Measurements from ENCODE around the gene NKIRAS2. TPM values are rescaled to one million over a fixed set of nuclear protein-coding genes. Genes with fewer than 3 reads are reported as not detected.
"Not testable (repeated sequence)": the region's sequence is repeated elsewhere in the genome, so short reads cannot be mapped to it uniquely, and the experiment has no call there.

NKIRAS2 gene
- polyA plus RNA-seq, 1 donor from 2014 or later, result 60.2 TPM

GRCh38 chr17:42010898-42011516 is 8.9 kb upstream of the NKIRAS2 start:
- H3K9ac ChIP-seq (ENCODE audit: low read length), result no peak overlapping the region
- H2AFZ ChIP-seq (ENCODE audit: low read depth, low read length), result no peak overlapping the region
- H3K79me2 ChIP-seq (replicated peaks; ENCODE audit: insufficient read depth, low read length), result peaks cover 73% of the 10 kb centered on the region
- H3K9me2 ChIP-seq (ENCODE audit: insufficient read depth, low read length), result no peaks in the 10 kb centered on the region
- TF ChIP-seq REST (IDR thresholded peaks at IDR 0.05; ENCODE audit: borderline replicate concordance) (no peak), SMC3 (conservative IDR thresholded peaks at IDR 0.05; ENCODE audit: poor library complexity) (no peak), EZH2 (IDR thresholded peaks at IDR 0.05; ENCODE audit: borderline replicate concordance, insufficient read depth, low read length, poor library complexity, severe bottlenecking) (no peak), POLR2AphosphoS5 (IDR thresholded peaks at IDR 0.05) (no peak), RAD21 (conservative IDR thresholded peaks at IDR 0.05) (no peak)
- no peak overlapping the region for H3K4me2 ChIP-seq (ENCODE audit: low read length)
- H3K36me3 ChIP-seq (ENCODE audit: insufficient read depth, low read length), result no peaks in the 10 kb centered on the region
- no peaks in the 10 kb centered on the region for H3F3A ChIP-seq (ENCODE audit: insufficient read depth, low read length, poor library complexity, severe bottlenecking)
- no peaks in the 10 kb centered on the region for H3K27me3 ChIP-seq (ENCODE audit: insufficient read depth, low read depth, low read length)
- no peak overlapping the region for H3K27ac ChIP-seq (ENCODE audit: low read length)
- H3K9me3 ChIP-seq (ENCODE audit: low read length), result no peaks in the 10 kb centered on the region
- H4K20me1 ChIP-seq (ENCODE audit: insufficient read depth), result no peaks in the 10 kb centered on the region
- no peak overlapping the region for H3K4me3 ChIP-seq (ENCODE audit: low read length)

- H2AFZ ChIP-seq (ENCODE audit: low read depth, low read length); H3K27me3 ChIP-seq (ENCODE audit: insufficient read depth, low read depth, low read length); H3K9me3 ChIP-seq (ENCODE audit: low read length); H3K36me3 ChIP-seq (ENCODE audit: insufficient read depth, low read length); H3K27ac ChIP-seq (ENCODE audit: low read length); H4K20me1 ChIP-seq (ENCODE audit: insufficient read depth); H3K4me3 ChIP-seq (ENCODE audit: low read length); H3K4me2 ChIP-seq (ENCODE audit: low read length); H3K9me2 ChIP-seq (ENCODE audit: insufficient read depth, low read length); H3K9ac ChIP-seq (ENCODE audit: low read length); H3F3A ChIP-seq (ENCODE audit: insufficient read depth, low read length, poor library complexity, severe bottlenecking): not testable (repeated sequence)
- peaks cover 77% of the 10 kb centered on the region for H3K79me2 ChIP-seq (replicated peaks; ENCODE audit: insufficient read depth, low read length)
Observed at GRCh38 chr17:42012363-42012762, 7.5 kb upstream of the NKIRAS2 start.

- not testable (repeated sequence) for H3K9me2 ChIP-seq (ENCODE audit: insufficient read depth, low read length); H3K4me3 ChIP-seq (ENCODE audit: low read length); H3K27ac ChIP-seq (ENCODE audit: low read length); H4K20me1 ChIP-seq (ENCODE audit: insufficient read depth); H3F3A ChIP-seq (ENCODE audit: insufficient read depth, low read length, poor library complexity, severe bottlenecking); H2AFZ ChIP-seq (ENCODE audit: low read depth, low read length); H3K9ac ChIP-seq (ENCODE audit: low read length); H3K9me3 ChIP-seq (ENCODE audit: low read length); H3K36me3 ChIP-seq (ENCODE audit: insufficient read depth, low read length); H3K4me2 ChIP-seq (ENCODE audit: low read length); H3K27me3 ChIP-seq (ENCODE audit: insufficient read depth, low read depth, low read length)
- peaks cover 75% of the 10 kb centered on the region for H3K79me2 ChIP-seq (replicated peaks; ENCODE audit: insufficient read depth, low read length)
Observed at GRCh38 chr17:42013740-42014139, 6.2 kb upstream of the NKIRAS2 start.

- no peaks in the 10 kb centered on the region for H3K9me2 ChIP-seq (ENCODE audit: insufficient read depth, low read length)
- no peaks in the 10 kb centered on the region for H3F3A ChIP-seq (ENCODE audit: insufficient read depth, low read length, poor library complexity, severe bottlenecking)
- peak overlapping the region; percentile 98 for H3K27ac ChIP-seq (ENCODE audit: low read length)
- no peaks in the 10 kb centered on the region for H4K20me1 ChIP-seq (ENCODE audit: insufficient read depth)
- peaks cover 72% of the 10 kb centered on the region for H3K79me2 ChIP-seq (replicated peaks; ENCODE audit: insufficient read depth, low read length)
- peak overlapping the region; percentile 82 for H3K4me3 ChIP-seq (ENCODE audit: low read length)
- peak overlapping the region; percentile 82 for H2AFZ ChIP-seq (ENCODE audit: low read depth, low read length)
- no peak for TF ChIP-seq RAD21 (conservative IDR thresholded peaks at IDR 0.05)
- TF ChIP-seq POLR2AphosphoS5 (IDR thresholded peaks at IDR 0.05), result no peak
- TF ChIP-seq EP300 (conservative IDR thresholded peaks at IDR 0.05; ENCODE audit: poor library complexity, severe bottlenecking), result no peak
- no peak for TF ChIP-seq TAF1 (IDR thresholded peaks at IDR 0.05; ENCODE audit: low read depth)
- TF ChIP-seq SMC3 (conservative IDR thresholded peaks at IDR 0.05; ENCODE audit: poor library complexity), result no peak
- no peak for TF ChIP-seq MXI1 (conservative IDR thresholded peaks at IDR 0.05; ENCODE audit: poor library complexity, severe bottlenecking)
- no peak for TF ChIP-seq CTCF (IDR thresholded peaks at IDR 0.05; ENCODE audit: poor library complexity, severe bottlenecking)
- no peak for TF ChIP-seq REST (IDR thresholded peaks at IDR 0.05; ENCODE audit: borderline replicate concordance)
- TF ChIP-seq EZH2 (IDR thresholded peaks at IDR 0.05; ENCODE audit: borderline replicate concordance, insufficient read depth, low read length, poor library complexity, severe bottlenecking), result no peak
- H3K27me3 ChIP-seq (ENCODE audit: insufficient read depth, low read depth, low read length), result no peaks in the 10 kb centered on the region
- no peaks in the 10 kb centered on the region for H3K36me3 ChIP-seq (ENCODE audit: insufficient read depth, low read length)
- peak overlapping the region; percentile 98 for H3K9ac ChIP-seq (ENCODE audit: low read length)
- H3K9me3 ChIP-seq (ENCODE audit: low read length), result no peaks in the 10 kb centered on the region
- peak overlapping the region; percentile 66 for H3K4me2 ChIP-seq (ENCODE audit: low read length)
Observed at GRCh38 chr17:42016411-42016831, 3.5 kb upstream of the NKIRAS2 start.

All from neural cell (in vitro differentiated cells).